ENCODE data around the gene FGFR4.

DNA sequence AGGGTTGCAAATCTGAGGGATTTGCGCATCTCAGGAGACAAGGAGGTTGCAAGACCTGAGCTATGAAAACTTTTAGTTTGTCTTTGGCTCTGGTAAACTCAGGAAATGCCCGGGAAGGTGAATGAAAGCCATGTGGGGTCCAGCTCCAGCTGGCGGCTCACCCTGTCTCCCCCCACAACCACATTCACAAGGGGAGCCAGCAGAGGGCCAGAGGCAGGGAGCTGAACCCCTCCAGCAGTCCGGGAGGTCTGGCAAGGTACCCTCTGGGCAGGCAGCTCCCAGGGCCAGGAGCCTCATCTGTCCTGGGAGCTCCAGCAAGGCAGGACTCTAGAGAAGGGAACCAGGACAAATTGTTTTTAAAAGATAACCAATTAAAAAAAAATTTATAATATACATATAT lies 2.5 kb upstream of the FGFR4 start:
- TF ChIP-seq TAF1 (IDR thresholded peaks at IDR 0.05; ENCODE audit: borderline replicate concordance, low read depth, low read length): no peak
- TF ChIP-seq POLR2A (IDR thresholded peaks at IDR 0.05; ENCODE audit: low read depth, low read length): no peak

Measured in GM12892 (cell line).